ENCODE results near the gene MCF2L. TPM values are rescaled to one million over a fixed set of nuclear protein-coding genes. Genes with fewer than 3 reads are reported as not detected.

Gene MCF2L
- total RNA-seq, 1 experiment from 2014 or later = 9.5 TPM

DNA sequence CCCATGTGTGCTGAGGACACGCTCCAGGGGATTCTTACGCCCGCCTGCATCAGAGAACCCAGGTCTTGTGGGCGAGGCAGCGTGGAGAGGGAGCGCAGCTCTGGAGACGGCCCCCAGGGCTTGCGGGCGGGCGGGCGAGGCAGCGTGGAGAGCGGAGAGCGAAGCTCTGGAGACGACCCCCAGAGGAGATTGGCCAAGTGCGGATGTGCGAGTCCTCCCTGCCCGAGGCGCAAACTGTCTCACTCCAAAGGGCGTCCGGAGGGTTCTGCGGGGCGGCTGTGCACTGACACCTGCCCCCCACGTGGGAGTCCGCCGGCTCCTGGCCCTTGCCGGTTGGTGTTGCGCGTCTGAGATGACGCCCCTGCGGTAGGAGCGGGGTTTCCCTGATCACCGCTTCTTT is 39.8 kb downstream of the MCF2L start:
- ChIA-PET CTCF (no interaction called here), POLR2A (ENCODE audit: low non-redundant PET) (no interaction called here)
- Histone ChIP-seq H3K27me3 (replicated peaks; ENCODE audit: insufficient read depth, low read depth, low read length, poor library complexity) (no peaks in the 10 kb centered on the region), H3K4me3 (ENCODE audit: low read depth, low read length, poor library complexity, severe bottlenecking) (no peak overlapping the region), H3K27ac (ENCODE audit: low read depth, low read length, poor library complexity, severe bottlenecking) (no peak overlapping the region), H3K36me3 (ENCODE audit: insufficient read depth, low read length, poor library complexity, severe bottlenecking) (no peaks in the 10 kb centered on the region), H3K4me1 (ENCODE audit: insufficient read depth, low read length, poor library complexity, severe bottlenecking) (no peaks in the 10 kb centered on the region), H3K9me3 (ENCODE audit: low read depth, low read length, poor library complexity, severe bottlenecking) (no peaks in the 10 kb centered on the region)
- TF ChIP-seq CTCF (conservative IDR thresholded peaks at IDR 0.05; ENCODE audit: low read depth, low read length) (no peak), EZH2 (IDR thresholded peaks at IDR 0.05; ENCODE audit: borderline replicate concordance, low read depth, low read length, poor library complexity, severe bottlenecking) (no peak)
- no TSS peak for BruUV-seq (replicated peaks)
- intact Hi-C loops (cut with micrococcal nuclease; ENCODE audit: unreplicated experiment) = no loop called here
- DNase-seq (ENCODE audit: low spot score) = no peak

DNA sequence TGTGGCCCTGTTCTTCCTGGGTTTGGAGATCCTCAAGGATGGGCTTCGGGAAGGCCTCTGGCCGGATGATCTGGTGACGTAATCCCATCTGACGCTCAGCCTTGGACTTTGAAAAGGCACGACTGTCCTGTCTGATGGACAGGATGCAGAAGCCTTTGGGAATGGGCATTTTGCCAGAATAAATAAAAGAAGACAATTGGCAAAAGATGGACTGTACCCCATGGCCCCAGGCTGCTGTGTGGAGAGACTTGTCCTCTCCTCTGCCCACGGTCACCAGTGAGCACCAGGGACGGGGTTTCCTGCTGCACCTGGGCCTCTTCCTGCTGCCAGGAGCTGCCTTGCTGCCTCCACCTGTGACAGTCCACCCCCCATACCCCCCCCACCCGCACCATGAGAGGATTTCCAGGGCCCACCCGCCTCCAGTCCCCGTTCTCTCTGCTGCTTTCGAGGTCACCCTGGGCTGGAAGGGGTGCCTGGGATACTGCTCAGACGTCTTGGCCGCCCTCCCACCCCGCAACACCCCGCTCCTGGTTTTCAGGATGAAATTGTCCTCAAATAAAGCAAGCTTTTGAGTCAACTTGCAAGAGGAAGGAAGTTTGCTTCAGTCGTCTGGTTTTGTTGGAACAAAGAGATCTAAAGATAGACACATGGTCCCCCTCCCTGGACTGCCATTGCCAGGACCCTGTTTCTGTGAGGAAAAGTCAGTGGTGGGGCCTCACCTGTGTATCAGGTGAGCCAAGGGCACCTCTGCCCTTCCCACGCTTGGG is 40.9 kb downstream of the MCF2L start:
- POLR2A ChIA-PET (ENCODE audit: low non-redundant PET) = no interaction called here
- Histone ChIP-seq H3K9me3 (ENCODE audit: low read depth, low read length, poor library complexity, severe bottlenecking) (no peaks in the 10 kb centered on the region), H3K4me3 (ENCODE audit: low read depth, low read length, poor library complexity, severe bottlenecking) (no peak overlapping the region), H3K27me3 (replicated peaks; ENCODE audit: insufficient read depth, low read depth, low read length, poor library complexity) (no peaks in the 10 kb centered on the region), H3K36me3 (ENCODE audit: insufficient read depth, low read length, poor library complexity, severe bottlenecking) (no peaks in the 10 kb centered on the region), H3K27ac (ENCODE audit: low read depth, low read length, poor library complexity, severe bottlenecking) (no peak overlapping the region), H3K4me1 (ENCODE audit: insufficient read depth, low read length, poor library complexity, severe bottlenecking) (no peaks in the 10 kb centered on the region)
- BruUV-seq (replicated peaks) = no TSS peak
- CTCF ChIA-PET = no interaction called here
- DNase-seq (ENCODE audit: low spot score) = no peak
- TF ChIP-seq EZH2 (IDR thresholded peaks at IDR 0.05; ENCODE audit: borderline replicate concordance, low read depth, low read length, poor library complexity, severe bottlenecking) = no peak
- no peak for TF ChIP-seq CTCF (conservative IDR thresholded peaks at IDR 0.05; ENCODE audit: low read depth, low read length)
- intact Hi-C loops (cut with micrococcal nuclease; ENCODE audit: unreplicated experiment) = no loop called here

- no peak overlapping the region for H3K4me3 ChIP-seq (ENCODE audit: low read depth, low read length, poor library complexity, severe bottlenecking)
- no peaks in the 10 kb centered on the region for H3K27me3 ChIP-seq (replicated peaks; ENCODE audit: insufficient read depth, low read depth, low read length, poor library complexity)
- no peaks in the 10 kb centered on the region for H3K9me3 ChIP-seq (ENCODE audit: low read depth, low read length, poor library complexity, severe bottlenecking)
- no peak overlapping the region for H3K27ac ChIP-seq (ENCODE audit: low read depth, low read length, poor library complexity, severe bottlenecking)
- DNase-seq (ENCODE audit: low spot score) = no peak
- no peak for TF ChIP-seq EZH2 (IDR thresholded peaks at IDR 0.05; ENCODE audit: borderline replicate concordance, low read depth, low read length, poor library complexity, severe bottlenecking)
- TF ChIP-seq CTCF (conservative IDR thresholded peaks at IDR 0.05; ENCODE audit: low read depth, low read length) = no peak
- H3K36me3 ChIP-seq (ENCODE audit: insufficient read depth, low read length, poor library complexity, severe bottlenecking) = no peaks in the 10 kb centered on the region
- ChIA-PET POLR2A (ENCODE audit: low non-redundant PET) (no interaction called here), CTCF (no interaction called here)
- intact Hi-C loops (cut with micrococcal nuclease; ENCODE audit: unreplicated experiment) = no loop called here
- H3K4me1 ChIP-seq (ENCODE audit: insufficient read depth, low read length, poor library complexity, severe bottlenecking) = no peaks in the 10 kb centered on the region
- BruUV-seq (replicated peaks) = no TSS peak
Observed at GRCh38 chr13:113010510-113010865, 41.5 kb downstream of the MCF2L start.
